NCI-H1105 treated with DMSO at 0.1 percent for 48 hours (cell line): ENCODE data around the gene NADSYN1.

Experiments used
- DNase-seq: peaks from one replicate; lab custom pipeline; 2025; lab: John Stamatoyannopoulos, UW

NADSYN1 gene

DNA sequence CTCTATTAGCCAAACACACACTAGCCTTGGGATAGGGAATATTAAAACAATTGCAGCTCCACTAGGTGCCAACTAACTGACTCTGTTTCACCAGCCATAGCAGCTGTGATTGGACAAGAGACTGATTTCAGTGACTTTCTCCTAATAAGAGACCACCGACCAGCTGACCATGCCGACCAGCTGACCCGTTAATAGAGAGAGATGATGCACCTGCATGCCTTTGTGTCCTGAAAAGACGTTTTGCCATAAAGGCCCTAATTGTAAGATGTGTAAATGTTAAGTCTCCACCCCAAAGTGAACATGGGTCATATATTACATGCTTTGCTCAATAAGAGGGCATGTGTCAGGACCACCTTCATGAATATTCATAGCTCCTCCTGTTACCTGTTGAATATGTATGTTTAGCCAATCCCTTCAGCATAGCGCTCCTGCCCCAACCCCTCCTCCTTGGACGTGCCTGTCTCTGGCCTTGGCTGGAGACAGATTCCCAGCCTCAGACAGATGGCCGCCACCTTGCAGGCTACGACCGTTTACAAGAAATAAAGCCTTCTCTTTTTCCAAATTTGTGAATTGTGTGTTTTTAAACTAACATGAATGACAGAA is 1.3 kb upstream of the NADSYN1 start:
- peak; percentile 49 for DNase-seq

DNA sequence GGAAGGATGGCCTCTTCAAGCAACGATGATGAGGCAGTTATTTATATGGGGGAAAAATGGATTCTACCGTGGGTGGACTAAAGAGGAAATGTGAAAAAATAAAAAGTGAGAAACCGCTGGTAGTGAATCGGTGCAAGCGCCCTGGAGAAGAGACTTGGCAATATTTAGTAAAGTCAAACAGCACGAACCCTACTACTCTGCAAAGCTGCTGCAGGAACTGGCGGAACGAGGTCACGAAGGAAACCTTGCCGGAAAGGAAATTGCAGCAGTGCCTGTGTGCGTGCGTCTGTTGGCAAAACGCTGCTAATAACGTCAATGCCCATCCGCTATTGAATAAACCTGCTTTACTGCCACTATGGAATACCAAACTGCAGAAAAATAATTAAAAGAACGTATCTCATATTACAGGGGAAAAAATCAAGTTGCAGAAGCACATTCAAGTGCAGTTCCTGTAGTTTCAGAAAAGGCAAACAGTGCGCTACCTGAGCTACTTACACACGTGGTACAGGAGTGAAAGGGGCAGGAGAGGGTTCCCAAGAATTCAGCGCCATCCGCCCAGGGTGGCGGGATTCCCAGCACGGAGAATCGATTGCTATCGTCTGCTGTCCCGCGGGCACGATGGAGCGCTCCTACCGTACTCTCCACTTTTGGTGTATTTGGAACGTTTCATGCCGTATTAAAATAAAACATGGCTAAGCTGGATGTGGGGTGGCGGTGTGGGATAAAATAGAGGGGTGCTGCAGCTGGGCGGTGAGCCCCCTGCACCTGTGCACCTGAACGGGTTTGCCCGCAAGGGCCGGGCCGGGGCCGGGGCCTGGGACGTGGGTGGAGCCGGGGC is 585 bp upstream of the NADSYN1 start:
- DNase-seq = peak; percentile 78

GRCh38 chr11:71453918-71454304 is 908 bp downstream of the NADSYN1 start:
- no peak for DNase-seq

DNA sequence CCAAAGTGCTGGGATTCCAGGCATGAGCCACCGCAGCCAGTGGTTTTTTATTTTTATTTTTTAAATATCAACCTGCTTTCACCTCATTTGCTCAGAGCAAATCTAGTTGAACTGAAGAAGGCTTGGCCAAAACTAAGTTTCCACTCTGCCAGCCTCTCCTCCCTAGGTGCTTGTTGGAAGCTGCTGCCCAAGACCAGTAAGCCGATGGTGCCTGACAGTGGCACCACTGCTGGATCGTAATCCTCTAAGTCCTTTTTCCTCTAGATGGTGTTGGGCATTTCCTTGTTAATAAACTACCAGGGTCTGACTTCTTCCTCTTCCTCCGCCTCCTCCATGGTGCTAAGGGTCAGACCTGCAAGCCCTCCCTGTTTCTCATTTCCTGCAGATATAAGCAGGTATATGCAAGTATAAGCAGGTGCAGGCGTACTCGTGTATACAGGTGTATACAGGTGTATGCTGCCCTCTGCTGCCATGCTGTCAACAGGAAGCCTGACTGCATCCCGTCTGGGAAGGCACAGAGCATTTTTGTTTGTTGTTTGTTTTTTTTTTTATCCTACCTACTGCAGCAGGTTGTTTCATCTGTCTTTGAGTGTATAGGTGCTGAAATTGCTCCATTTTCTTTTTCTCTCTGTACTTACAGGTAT is 1.6 kb downstream of the NADSYN1 start:
- no peak for DNase-seq

DNA sequence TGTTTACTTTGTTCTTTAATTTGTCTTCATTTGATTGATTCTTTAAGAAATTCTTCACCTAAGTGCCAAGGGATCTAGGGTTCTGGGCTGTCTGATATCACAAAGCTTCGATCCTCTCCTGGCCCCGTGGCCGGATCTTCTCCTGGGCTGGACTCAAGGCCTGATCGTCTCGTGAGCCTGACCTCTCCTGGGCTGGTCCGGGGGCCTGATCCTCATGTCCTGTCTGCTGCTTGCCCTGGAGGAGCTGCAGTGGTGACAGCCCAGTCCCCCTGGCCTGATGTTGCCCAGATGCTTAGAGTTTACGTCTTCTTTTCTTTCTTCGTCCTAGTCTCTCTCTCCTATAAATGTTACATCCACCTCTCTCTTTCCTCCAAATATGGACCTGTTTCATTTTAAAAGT is 3.3 kb downstream of the NADSYN1 start:
- no peak for DNase-seq

DNA sequence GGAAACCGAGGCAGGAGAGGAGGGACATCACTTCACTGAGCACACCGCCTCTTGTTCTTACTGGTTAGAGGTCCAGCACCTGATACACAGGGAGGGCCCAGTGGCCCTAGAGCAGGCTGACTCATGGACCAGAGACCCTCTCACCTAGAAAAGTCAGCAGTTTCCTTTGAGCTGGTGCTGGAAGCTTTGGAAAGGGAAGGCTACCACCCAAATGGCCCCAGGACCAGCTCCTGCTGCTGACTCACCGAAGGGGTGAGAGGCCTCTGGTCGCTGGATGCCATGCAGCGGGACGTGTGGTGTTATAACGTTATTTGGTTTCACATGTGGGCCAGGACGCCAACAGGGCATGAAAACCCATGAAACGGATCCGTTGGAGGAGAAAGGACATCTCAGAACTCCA is 3.8 kb downstream of the NADSYN1 start:
- DNase-seq = no peak

DNA sequence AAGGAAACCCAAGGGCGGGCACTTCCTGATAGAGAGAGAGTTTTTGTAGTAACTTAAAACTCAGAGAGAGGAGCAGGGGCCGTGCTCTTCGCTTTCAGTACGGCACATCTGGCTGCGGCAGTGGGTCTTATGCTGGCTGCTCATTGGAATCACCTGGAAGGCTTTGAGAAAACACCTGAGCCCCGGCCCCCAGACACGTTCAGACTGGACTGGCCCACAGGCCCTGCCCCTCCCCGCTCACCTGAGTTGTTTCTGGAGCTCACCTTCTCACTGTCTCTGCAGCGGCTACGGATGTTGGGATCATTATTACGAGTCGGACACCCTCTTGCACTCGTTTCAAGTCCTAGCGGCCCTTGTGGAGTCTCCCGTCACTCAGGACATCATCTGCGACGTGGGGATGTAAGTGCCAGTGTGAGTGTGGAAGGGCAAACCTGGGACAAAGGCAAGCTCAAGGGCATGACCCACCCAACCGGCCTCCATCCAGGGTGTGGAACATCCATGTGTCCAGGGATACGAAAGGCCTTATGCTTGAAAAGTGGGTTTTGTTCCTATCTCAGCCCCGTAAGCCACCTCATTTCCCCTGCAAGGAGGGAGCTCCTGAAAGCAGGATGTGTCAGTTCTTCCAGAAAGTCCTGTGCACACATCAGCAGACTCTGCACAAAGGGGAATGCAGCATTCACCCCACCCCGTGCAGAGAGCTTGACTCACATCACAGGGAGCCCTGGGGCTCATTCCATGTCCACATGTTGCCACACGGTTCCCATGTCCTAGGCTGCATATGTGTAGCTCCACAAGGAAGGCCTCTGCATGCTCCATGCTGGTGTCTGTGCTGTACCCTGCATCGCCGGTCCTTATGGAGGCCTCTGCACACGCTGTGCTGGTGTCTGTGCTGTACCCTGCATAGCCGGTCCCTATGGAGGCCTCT is 5.4 kb downstream of the NADSYN1 start:
- no peak for DNase-seq

DNA sequence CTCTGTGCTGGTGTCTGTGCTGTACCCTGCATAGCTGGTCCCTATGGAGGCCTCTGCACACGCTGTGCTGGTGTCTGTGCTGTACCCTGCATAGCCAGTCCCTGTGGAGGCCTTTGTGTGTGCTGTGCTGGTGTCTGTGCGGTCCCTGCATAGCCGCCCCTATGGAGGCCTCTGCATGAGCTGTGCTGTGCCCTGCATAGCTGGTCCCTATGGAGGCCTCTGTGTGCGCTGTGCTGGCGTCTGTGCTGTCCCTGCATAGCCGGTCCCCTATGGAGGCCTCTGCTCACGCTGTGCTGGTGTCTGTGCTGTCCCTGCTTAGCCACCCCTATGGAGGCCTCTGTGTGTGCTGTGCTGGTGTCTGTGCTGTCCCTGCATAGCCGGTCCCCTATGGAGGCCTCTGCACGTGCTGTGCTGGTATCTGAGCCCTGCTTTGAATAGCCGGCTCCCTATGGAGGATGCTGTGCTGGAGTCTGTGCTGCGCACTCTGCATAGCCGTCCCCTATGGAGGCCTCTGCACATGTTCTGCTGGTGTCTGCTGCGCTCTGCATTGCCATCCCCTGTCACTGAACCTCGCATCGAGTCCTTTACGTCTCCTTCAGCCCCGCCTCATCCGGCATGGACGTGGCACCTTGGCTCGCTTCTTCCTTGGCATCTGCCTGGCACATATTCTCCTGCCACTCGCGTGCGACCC is 6.2 kb downstream of the NADSYN1 start:
- DNase-seq = no peak

DNA sequence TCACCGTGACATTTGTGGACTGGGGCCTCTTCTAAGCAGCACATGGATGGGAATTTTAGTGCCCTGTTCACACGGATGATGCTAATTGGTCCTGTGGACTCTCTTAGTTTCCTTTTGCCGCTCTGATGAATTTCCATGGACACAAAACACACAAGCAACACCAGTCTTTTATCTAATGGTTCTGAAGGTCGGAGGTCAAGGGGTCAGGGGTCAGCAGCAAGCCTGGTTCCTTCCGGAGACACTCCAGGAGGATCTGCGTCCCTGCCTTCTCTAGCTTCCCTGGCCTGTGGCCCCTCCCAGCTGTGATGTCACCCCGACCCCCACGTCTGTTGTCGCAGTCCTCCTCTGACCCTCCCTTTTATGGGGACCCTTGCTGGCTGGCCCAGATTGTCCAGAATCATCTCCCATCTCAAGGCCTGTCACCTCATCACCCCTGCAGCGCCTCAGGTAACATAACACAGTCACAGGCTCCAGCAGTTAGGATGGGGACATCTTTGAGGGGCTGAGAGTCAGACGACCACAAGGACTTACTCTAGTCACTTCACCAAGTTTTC is 6.8 kb downstream of the NADSYN1 start:
- no peak for DNase-seq

GRCh38 chr11:71461696-71462095 is 8.7 kb downstream of the NADSYN1 start:
- no peak for DNase-seq

DNA sequence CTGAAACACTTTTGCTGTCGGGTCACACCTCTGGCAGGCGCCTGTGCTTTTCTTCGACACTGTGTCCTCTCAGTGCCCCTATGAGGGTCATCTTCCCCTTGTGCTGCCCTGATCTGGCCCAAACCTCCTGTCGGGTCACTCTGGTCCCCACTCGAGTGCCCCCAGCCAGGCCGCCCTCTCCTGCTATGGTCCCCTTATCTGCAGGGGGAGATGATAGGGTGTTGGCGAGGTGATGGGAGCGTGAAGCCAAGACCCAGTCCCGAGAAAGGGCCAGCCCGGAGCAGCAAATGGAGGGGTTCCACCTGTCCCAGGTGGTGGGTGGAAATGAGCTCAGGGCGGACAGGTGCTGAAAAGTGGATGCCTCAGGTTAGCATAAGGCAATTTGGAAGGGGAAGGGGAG is 9.7 kb downstream of the NADSYN1 start:
- DNase-seq = no peak

GRCh38 chr11:71463331-71464211 is 10.6 kb downstream of the NADSYN1 start:
- DNase-seq = no peak

GRCh38 chr11:71465054-71465453 is 12.1 kb downstream of the NADSYN1 start:
- no peak for DNase-seq

DNA sequence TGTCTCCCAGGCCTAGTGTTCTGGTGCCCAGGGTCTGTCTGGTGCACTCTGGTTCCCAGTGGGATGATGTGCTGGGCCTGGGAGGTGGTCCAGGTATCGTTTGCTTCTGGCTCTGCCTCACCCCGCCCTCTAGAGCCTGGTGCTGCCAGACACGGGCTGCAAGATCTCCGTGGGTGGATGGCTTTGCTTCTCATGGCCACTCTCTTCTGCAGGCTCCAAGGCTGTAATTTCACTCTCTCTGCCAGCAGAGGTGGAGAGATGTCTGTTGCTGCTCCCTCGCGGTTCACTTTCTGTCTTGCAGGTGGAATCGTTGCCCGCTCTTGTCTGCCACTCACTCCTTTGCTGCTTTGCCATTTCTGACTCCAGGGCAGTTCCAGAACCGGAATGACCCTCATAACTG is 13.4 kb downstream of the NADSYN1 start:
- DNase-seq = no peak

GRCh38 chr11:71467164-71467563 is 14.2 kb downstream of the NADSYN1 start:
- DNase-seq = no peak

GRCh38 chr11:71470946-71471345 is 17.9 kb downstream of the NADSYN1 start:
- no peak for DNase-seq

- no peak for DNase-seq
Measured at GRCh38 chr11:71472357-71472885, 19.4 kb downstream of the NADSYN1 start.

- DNase-seq = no peak
Measured at GRCh38 chr11:71472941-71473792, 20.2 kb downstream of the NADSYN1 start.

DNA sequence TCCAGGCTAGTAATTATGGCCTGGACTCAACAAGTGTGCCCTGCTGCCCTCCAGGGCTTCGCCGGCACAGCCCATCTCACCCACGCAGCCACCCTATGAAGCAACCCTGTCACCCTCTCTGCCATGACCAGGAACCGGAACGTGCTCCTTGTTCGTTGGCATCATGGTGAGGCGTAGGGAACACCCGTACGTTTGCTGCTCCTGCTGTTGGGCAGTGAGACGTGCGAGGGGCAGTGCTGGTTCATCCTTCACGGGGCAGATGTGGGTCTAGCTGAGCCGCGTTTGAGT is 20.7 kb downstream of the NADSYN1 start:
- no peak for DNase-seq
